ENCODE results near the gene PRRT1B.

The PRRT1B gene

DNA sequence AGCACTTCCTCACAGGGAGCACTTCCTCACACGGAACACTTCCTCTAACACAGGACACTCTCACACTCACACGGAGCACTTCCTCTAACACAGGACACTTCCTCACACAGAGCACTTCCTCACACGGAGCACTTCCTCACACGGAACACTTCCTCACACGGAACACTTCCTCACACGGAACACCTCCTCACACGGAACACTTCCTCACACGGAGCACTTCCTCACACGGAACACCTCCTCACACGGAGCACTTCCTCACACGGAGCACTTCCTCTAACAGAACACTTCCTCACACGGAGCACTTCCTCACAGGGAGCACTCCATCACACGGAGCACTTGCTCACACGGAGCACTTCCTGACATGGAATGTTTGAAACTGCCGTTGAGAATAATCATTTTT is 29.2 kb upstream of the PRRT1B start:
- no peak overlapping the region for H3K4me3 Mint-ChIP-seq
- no peaks in the 10 kb centered on the region for H3K4me1 Mint-ChIP-seq (ENCODE audit: low read depth)

DNA sequence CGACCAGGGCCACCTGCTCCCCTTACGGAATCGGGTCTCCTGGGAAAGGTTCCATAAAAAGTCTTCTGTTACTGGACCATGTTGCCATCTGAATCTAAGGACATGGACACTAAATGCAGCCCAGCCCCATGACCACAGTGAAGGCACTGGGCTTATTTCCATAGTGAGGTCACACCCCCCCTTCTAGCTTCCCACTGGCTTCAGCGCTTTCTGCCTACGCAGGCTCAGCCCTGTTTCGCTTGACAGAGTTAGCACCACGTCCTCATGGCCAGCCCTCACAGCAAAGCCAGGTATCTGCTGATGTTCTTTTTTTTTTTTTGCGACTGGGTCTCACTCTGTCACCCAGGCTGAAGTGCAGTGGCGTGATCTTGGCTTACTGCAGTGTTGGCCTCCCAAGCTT is 28.4 kb upstream of the PRRT1B start:
- no peaks in the 10 kb centered on the region for H3K4me1 Mint-ChIP-seq (ENCODE audit: low read depth)
- H3K9me3 Mint-ChIP-seq, result no peaks in the 10 kb centered on the region
- H3K36me3 Mint-ChIP-seq (ENCODE audit: low read depth), result peaks cover 38% of the 10 kb centered on the region

More for the DNA sequence above, 29.2 kb upstream of the PRRT1B start:
- no peaks in the 10 kb centered on the region for H3K27me3 Mint-ChIP-seq (ENCODE audit: low read depth)
- peaks cover 35% of the 10 kb centered on the region for H3K36me3 Mint-ChIP-seq (ENCODE audit: low read depth)
- H3K27ac Mint-ChIP-seq, result no peak overlapping the region
- no peaks in the 10 kb centered on the region for H3K9me3 Mint-ChIP-seq

DNA sequence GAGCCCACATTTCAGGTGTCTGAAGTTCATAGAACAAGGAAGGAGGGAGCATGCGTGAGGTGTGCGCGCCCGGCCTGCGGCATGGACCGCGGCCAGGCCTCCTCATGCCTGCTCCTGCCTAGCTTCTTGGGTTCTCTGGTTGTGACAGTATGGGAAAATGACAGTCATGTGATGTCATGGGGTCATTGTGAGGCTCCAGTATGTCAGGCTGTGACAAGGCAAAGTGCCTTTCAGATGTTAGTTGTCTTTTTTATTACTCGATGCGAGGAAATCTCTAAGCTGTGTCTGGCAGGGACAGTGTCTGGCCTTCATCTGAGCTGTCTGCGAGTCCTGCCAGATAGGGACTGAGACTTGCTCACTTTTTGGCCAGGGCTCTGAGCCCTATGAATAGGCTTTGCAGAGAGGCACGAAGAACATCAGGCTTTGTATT is 27.5 kb upstream of the PRRT1B start:
- no peaks in the 10 kb centered on the region for H3K4me1 Mint-ChIP-seq (ENCODE audit: low read depth)
- no peak overlapping the region for H3K4me3 Mint-ChIP-seq
- H3K27ac Mint-ChIP-seq, result no peak overlapping the region
- peaks cover 37% of the 10 kb centered on the region for H3K36me3 Mint-ChIP-seq (ENCODE audit: low read depth)
- H3K9me3 Mint-ChIP-seq, result no peaks in the 10 kb centered on the region
- H3K27me3 Mint-ChIP-seq (ENCODE audit: low read depth), result no peaks in the 10 kb centered on the region

More for the DNA sequence above, 28.4 kb upstream of the PRRT1B start:
- Mint-ChIP-seq H3K27ac (no peak overlapping the region), H3K27me3 (ENCODE audit: low read depth) (no peaks in the 10 kb centered on the region), H3K4me3 (no peak overlapping the region)

DNA sequence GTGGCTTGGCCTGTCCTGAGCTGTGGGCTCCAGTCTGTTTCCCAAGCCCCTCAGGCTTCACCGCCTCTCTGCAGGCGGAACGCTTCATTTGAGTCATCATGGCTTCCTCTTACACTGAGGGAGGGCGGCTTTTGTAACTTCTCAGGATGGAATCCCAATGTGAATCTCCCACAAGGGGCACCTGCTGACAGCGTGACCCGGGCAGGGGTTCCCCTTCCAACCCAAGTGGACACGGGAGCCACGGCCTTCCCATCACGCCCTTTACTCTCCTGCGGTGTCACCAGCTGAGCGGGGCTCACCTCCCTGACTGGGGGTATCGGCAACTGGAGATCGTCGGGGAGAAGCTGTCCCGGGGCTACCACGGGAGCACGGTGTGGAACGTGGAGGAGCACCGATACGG is 26.8 kb upstream of the PRRT1B start:
- H3K9me3 Mint-ChIP-seq, result no peaks in the 10 kb centered on the region
- no peaks in the 10 kb centered on the region for H3K27me3 Mint-ChIP-seq (ENCODE audit: low read depth)
- H3K4me3 Mint-ChIP-seq, result no peak overlapping the region
- H3K4me1 Mint-ChIP-seq (ENCODE audit: low read depth), result no peaks in the 10 kb centered on the region
- H3K27ac Mint-ChIP-seq, result no peak overlapping the region
- peaks cover 37% of the 10 kb centered on the region for H3K36me3 Mint-ChIP-seq (ENCODE audit: low read depth)

DNA sequence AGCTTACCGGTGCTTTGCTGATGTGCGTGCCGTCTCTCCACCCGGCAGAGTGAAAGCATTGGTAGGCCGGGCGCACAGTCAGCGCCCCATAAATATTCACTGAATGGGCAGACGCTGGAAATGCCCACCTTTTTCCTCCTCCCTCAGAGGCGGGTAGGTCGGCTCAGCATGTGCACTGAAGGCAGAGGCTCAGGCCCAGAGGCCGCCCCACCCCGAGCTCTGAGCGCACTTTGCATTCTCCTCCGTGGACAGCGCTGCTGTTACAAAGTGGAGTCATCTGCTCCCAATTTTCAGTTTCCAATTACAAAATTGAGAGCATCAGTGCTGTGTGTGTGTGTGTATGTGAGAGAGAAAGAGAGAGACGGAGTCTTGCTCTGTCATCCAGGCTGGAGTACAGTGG is 24.8 kb upstream of the PRRT1B start:
- no peak overlapping the region for H3K4me3 Mint-ChIP-seq
- H3K36me3 Mint-ChIP-seq (ENCODE audit: low read depth), result peaks cover 32% of the 10 kb centered on the region
- no peaks in the 10 kb centered on the region for H3K9me3 Mint-ChIP-seq
- H3K4me1 Mint-ChIP-seq (ENCODE audit: low read depth), result no peaks in the 10 kb centered on the region
- no peaks in the 10 kb centered on the region for H3K27me3 Mint-ChIP-seq (ENCODE audit: low read depth)
- no peak overlapping the region for H3K27ac Mint-ChIP-seq

DNA sequence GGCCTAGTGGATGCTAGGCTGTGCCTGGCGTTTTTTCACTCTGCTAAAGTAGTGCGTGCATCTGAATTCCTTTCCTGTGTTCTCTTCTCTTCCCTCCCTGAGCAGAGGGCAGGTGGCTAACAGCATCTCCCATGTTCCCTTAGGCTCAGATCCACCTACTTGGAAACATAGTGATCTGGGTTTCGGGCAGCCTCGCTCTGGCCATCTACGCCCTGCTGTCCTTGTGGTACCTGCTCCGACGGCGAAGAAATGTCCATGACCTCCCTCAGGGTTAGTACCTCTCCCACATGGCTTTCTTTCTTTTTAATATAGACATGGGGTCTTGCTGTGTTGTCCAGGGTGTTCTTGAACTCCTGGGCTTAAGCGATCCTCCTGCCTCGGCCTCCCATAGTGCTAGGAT is 24.1 kb upstream of the PRRT1B start:
- no peak overlapping the region for H3K27ac Mint-ChIP-seq
- no peak overlapping the region for H3K4me3 Mint-ChIP-seq
- no peaks in the 10 kb centered on the region for H3K9me3 Mint-ChIP-seq
- H3K27me3 Mint-ChIP-seq (ENCODE audit: low read depth), result no peaks in the 10 kb centered on the region
- no peaks in the 10 kb centered on the region for H3K4me1 Mint-ChIP-seq (ENCODE audit: low read depth)
- peaks cover 33% of the 10 kb centered on the region for H3K36me3 Mint-ChIP-seq (ENCODE audit: low read depth)

DNA sequence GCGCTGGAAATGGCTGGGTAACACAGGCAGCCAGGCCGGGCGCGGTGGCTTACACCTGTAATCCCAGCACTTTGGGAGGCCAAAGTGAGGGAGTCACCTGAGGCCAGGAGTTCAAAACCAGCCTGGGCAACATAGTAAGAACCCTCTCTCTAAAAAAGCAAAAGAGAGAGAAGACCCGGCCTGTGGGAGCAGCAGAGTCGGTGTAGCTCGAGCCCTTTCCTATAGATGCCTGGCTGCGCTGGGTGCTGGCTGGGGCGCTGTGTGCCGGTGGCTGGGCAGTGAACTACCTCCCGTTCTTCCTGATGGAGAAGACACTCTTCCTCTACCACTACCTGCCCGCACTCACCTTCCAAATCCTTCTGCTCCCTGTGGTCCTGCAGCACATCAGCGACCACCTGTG is 23.5 kb upstream of the PRRT1B start:
- Mint-ChIP-seq H3K27ac (no peak overlapping the region), H3K9me3 (no peaks in the 10 kb centered on the region), H3K4me3 (no peak overlapping the region), H3K36me3 (ENCODE audit: low read depth) (peaks cover 39% of the 10 kb centered on the region), H3K4me1 (ENCODE audit: low read depth) (no peaks in the 10 kb centered on the region), H3K27me3 (ENCODE audit: low read depth) (no peaks in the 10 kb centered on the region)

DNA sequence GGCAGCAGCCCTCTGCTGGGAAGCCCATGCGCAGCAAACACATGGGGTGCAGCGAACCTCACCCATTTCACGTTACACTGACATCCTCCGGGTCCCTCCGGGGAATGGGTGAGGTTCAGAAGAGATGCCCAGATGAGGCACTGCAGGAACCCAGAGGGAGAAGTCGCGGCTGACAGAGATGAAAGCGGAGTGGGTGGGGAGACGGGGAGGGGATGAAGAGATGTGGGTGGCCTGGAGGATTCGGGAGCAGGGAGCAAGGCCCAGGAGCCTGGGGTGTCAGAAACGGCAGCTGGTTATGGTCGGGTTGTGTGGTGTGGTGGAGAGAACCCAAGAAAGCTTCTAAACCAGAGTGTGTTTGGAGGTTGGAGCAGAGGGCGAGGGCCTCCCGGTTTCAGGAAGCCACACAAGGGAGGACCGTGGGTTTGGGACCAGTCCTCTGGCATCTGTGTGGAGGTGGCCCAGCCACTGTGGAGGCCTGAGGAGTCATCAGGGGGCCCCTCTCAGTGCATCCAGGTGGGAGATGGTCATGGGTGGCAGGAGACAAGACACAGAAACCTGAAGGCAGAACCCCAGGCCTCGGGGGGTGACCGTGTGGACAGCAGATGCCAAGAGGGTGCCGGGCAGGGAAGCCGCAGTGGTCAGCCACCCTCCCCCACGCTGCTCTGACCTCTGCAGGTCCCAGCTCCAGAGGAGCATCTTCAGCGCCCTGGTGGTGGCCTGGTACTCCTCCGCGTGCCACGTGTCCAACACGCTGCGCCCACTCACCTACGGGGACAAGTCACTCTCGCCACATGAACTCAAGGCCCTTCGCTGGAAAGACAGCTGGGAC is 22.9 kb upstream of the PRRT1B start:
- Mint-ChIP-seq H3K27me3 (ENCODE audit: low read depth) (no peaks in the 10 kb centered on the region), H3K27ac (no peak overlapping the region), H3K9me3 (no peaks in the 10 kb centered on the region), H3K4me1 (ENCODE audit: low read depth) (no peaks in the 10 kb centered on the region), H3K4me3 (no peak overlapping the region), H3K36me3 (ENCODE audit: low read depth) (peaks cover 39% of the 10 kb centered on the region)

DNA sequence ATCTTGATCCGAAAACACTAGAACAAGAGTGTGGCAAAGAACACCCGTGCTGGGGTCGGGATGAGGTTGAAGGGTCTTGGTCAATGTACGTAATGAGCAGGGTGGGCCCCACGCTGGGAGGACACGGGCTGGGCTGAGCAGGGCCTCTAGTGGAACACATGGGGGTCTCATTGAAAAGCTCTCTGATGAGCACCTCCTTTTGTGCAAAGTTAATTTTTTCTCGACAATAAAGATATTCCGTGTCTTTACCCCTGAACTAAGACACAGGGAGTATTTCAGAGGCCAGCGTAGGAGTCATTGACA is 22.3 kb upstream of the PRRT1B start:
- no peaks in the 10 kb centered on the region for H3K27me3 Mint-ChIP-seq (ENCODE audit: low read depth)
- H3K4me3 Mint-ChIP-seq, result no peak overlapping the region
- H3K27ac Mint-ChIP-seq, result no peak overlapping the region
- no peaks in the 10 kb centered on the region for H3K9me3 Mint-ChIP-seq
- H3K36me3 Mint-ChIP-seq (ENCODE audit: low read depth), result peaks cover 36% of the 10 kb centered on the region
- H3K4me1 Mint-ChIP-seq (ENCODE audit: low read depth), result no peaks in the 10 kb centered on the region

DNA sequence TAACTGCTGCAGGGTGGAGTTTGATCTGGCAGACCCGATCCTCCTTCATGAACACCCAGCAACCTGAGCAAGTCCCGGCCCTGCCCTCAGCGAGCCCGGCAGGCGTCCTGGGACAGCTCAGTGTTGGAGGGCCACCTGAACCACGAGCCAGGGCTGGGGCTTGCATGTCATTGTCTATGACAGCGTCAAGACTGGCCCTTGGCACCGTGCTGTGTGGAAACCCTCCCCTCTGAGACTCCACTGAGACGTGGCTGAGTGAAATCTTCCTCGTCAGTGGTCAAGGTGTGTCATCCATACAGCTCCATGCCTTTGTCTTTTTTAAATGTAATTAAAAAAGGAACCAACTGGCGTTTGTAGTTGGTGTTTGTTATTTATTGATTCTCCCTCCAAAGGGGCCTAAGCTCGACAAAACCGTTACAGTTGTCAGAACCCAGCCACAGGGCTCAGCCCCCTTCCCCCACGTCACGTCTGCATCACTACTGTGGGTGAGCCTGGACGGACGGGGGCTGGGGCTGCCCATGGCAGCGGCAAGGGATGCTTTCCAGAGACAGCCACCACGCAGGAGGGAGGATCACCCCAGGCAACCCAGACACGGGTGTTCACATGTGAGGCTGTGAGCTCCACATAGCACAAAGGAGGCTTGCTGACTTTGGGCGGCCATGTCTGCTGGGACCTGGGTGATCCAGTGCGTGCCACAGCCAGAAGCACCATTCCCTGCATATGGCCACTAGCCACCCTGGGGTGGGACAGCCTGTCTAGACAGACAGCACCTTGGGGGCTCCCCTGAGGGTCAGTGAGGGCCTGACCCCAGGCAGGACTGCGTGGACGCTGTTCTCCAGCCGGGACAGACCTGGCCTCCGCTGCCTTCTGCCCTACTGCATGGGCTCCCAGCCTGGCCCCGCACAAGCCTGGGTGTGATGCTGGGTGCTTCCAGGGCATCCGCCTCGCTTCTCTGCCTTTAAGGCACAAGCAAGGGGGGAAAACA is 21.6 kb upstream of the PRRT1B start:
- H3K9me3 Mint-ChIP-seq, result no peaks in the 10 kb centered on the region
- H3K27me3 Mint-ChIP-seq (ENCODE audit: low read depth), result no peaks in the 10 kb centered on the region
- peaks cover 1% of the 10 kb centered on the region for H3K4me1 Mint-ChIP-seq (ENCODE audit: low read depth)
- no peak overlapping the region for H3K4me3 Mint-ChIP-seq
- no peak overlapping the region for H3K27ac Mint-ChIP-seq
- peaks cover 36% of the 10 kb centered on the region for H3K36me3 Mint-ChIP-seq (ENCODE audit: low read depth)

DNA sequence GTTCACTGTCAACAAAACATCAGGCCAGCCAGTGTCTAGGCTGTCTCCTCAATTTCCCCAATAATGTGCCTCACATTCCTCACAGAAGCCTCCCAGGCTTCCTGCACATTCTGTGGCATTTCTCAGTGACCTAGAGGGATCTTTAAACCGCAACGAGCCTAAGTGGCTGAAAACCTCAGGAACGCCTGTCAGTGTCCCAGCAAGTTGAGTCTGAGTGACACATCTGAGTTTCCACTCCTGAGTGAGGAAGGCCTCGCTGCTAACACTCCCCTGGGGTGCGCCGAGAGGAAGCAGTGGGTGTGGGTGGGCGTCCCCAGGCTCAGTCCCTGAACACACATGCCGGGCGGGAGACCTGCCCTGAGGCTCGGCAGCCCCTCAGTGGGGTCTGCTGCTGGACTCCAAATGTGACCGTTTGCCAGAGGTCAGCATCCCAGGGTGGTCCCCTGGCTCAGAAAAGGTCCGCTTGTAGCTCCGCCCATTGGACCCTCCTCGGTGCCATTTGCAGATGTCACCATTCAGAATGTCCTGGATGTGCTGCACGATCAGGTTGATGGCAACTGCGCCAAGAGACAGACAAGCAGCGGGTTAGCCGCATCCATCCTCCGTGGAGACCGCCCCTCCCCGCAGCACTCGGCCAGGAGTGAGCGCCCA is 20.5 kb upstream of the PRRT1B start:
- Mint-ChIP-seq H3K4me3 (no peak overlapping the region), H3K27me3 (ENCODE audit: low read depth) (no peaks in the 10 kb centered on the region), H3K9me3 (no peaks in the 10 kb centered on the region), H3K27ac (no peak overlapping the region), H3K36me3 (ENCODE audit: low read depth) (peaks cover 29% of the 10 kb centered on the region), H3K4me1 (ENCODE audit: low read depth) (peaks cover 6% of the 10 kb centered on the region)

DNA sequence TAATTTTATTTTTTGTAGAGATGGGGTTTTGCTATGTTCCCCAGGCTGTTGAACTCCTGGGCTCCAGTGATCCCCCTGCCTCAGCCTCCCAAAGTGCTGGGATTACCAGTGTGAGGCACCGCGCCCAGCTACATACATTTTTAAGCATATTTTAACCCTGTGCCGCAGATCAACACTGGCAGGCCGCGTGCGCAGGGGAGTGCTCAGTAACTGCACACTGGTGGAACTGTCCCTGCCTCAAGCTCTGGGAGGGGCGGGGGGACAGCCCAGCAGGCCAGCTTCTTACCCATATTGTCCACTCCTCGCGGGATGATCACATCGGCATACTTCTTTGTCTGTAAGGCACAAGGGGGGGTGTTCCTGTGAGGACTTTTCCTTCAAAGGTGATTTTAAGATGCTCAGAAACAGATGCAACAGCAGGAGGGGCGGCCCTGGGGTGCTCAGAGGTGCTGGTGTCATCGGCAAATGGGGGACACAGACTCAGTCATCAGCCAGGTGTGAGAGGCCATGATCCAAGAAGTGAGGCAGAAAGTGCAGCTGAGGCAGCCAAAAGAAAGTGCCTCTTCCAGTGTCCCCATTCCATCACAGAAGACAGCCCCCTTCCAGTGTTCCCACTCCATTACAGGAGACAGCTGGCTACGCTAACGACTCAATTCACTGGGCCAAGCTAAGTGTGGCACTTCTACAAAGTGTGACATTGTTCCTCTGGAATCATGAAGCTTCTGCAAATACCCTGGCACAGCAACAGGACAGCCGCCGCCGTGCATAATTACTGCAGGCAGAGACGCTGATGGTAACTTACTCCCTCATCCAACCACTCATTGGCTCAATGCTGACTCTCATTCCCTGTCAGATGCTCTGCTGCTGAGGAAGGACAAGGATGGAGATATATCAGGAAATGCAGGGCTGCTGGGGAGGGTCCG is 19.4 kb upstream of the PRRT1B start:
- no peak overlapping the region for H3K27ac Mint-ChIP-seq
- H3K4me3 Mint-ChIP-seq, result no peak overlapping the region
- H3K27me3 Mint-ChIP-seq (ENCODE audit: low read depth), result no peaks in the 10 kb centered on the region
- H3K36me3 Mint-ChIP-seq (ENCODE audit: low read depth), result peaks cover 25% of the 10 kb centered on the region
- peaks cover 8% of the 10 kb centered on the region for H3K4me1 Mint-ChIP-seq (ENCODE audit: low read depth)
- no peaks in the 10 kb centered on the region for H3K9me3 Mint-ChIP-seq

DNA sequence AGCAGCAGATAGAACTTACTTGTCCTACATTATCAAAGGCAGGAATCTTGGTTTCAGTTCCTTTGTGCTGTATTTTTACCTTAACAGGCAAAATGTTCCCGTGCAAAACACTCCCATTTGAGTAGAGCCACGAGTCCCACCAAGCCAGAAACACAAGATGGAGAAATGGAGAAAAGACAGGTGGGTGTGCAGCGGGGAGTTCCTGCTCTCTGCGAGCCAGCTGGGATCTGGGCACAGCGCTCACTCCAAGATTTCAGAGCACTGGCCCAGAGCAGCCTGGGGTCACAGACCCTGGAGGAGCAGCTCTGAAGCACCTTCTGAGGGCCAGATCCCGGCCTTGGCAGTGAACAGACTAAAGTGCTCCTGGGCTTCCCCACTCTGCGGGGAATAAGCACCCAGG is 17.1 kb upstream of the PRRT1B start:
- Mint-ChIP-seq H3K9me3 (no peaks in the 10 kb centered on the region), H3K27ac (peak overlapping the region; percentile 81), H3K27me3 (ENCODE audit: low read depth) (no peaks in the 10 kb centered on the region), H3K4me1 (ENCODE audit: low read depth) (peaks cover 8% of the 10 kb centered on the region), H3K4me3 (peak overlapping the region; percentile 63), H3K36me3 (ENCODE audit: low read depth) (peaks cover 13% of the 10 kb centered on the region)
